Measurements from ENCODE around the gene ANAPC2. TPM values are rescaled to one million over a fixed set of nuclear protein-coding genes. Genes with fewer than 3 reads are reported as not detected.

Gene ANAPC2
- total RNA-seq, 1 donor from 2014 or later = 58.2 TPM

DNA sequence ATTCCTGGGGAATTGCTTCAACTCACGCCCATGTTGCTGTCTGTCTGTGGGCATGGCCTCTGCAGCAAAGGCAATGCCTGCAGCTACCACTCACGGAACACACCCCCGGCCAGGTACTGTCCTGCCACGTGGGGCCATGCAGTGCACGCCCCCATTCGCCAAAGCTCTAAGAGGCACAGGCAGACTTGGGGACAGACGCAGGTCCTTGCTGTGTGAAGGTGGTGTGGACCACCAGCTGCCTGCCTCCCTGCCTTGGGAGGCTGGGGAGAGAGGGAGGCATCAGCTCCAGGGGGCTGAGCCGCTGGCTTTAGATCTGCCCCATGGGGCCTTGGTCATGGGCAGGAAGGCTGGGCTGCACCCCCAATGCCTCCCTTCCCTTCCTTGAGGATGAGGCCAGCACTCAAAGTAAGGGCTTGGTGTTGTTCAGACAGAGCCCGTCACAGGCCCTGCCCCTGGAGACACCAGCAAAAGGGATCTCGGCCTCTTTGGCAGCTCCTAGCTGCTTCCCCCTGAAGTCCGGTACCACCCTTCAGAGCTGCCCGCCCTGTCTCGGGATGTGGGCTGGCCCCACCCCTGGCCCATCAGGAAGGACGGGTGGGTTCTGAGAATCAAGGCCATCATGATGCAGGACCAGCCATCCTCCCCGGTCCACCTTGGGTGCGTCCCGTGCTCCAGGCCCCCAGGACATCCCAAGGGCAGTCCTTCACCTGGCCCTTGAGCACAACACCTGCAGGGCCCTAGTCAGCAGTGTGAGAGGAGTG lies 47.1 kb downstream of the ANAPC2 start:
- Histone ChIP-seq H3K9me3 (no peaks in the 10 kb centered on the region), H3K27me3 (ENCODE audit: low read depth) (peaks cover 83% of the 10 kb centered on the region), H3K4me3 (no peak overlapping the region), H3K36me3 (no peaks in the 10 kb centered on the region), H3K4me1 (peaks cover 6% of the 10 kb centered on the region), H3K27ac (no peak overlapping the region)
- intact Hi-C loops (cut with DNase I) = no loop called here
- TF ChIP-seq, protein P1, sequence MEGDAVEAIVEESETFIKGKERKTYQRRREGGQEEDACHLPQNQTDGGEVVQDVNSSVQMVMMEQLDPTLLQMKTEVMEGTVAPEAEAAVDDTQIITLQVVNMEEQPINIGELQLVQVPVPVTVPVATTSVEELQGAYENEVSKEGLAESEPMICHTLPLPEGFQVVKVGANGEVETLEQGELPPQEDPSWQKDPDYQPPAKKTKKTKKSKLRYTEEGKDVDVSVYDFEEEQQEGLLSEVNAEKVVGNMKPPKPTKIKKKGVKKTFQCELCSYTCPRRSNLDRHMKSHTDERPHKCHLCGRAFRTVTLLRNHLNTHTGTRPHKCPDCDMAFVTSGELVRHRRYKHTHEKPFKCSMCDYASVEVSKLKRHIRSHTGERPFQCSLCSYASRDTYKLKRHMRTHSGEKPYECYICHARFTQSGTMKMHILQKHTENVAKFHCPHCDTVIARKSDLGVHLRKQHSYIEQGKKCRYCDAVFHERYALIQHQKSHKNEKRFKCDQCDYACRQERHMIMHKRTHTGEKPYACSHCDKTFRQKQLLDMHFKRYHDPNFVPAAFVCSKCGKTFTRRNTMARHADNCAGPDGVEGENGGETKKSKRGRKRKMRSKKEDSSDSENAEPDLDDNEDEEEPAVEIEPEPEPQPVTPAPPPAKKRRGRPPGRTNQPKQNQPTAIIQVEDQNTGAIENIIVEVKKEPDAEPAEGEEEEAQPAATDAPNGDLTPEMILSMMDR (IDR thresholded peaks at IDR 0.05) = no peak
- ATAC-seq (no peak), DNase-seq (no peak)

DNA sequence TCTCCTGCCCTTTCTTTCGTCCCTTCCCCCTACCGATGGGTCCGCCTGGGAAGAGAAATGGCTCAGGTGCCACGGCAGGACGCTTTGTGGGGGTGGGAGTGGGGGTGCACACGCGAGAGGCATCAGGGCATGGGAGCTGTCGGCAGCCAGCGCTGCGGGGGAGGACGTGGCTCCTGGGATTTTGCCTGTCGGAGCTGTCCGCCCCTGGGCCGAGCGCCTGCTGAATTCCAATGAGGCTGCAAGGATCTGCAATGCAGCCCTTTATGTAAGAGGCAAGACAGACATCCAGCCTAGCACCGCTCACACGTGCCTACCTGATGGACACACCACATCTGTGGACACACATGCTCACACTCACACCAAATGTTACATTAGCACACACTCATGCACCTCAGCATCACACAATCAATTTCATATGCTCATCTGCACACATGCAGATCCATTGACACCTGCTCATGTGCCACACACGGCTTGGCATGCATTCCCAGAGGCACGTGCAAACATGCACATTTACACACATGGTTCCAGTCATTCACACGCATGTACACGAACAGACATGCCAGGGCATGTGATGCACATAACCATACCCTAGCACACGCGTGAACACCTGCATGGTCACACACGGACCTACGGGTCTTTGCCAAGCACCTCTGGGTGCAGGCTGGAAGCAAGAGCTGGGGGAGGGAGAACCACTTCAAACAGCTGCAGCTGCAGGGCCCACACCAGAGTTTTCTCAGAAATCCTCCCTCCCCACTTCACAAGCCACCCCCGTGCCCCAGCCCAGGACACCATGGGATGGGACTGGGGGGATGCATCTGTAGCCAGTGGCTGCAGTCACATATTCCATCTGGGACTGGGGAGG lies 48.0 kb downstream of the ANAPC2 start:
- H3K9me3 ChIP-seq = no peaks in the 10 kb centered on the region
- no peak for DNase-seq
- TF ChIP-seq, protein P1 (IDR thresholded peaks at IDR 0.05) = no peak
- no peaks in the 10 kb centered on the region for H3K36me3 ChIP-seq
- peaks cover 84% of the 10 kb centered on the region for H3K27me3 ChIP-seq (ENCODE audit: low read depth)
- no peak overlapping the region for H3K4me3 ChIP-seq
- peaks cover 6% of the 10 kb centered on the region for H3K4me1 ChIP-seq
- no peak for ATAC-seq
- intact Hi-C loops (cut with DNase I) = no loop called here
- H3K27ac ChIP-seq = no peak overlapping the region

DNA sequence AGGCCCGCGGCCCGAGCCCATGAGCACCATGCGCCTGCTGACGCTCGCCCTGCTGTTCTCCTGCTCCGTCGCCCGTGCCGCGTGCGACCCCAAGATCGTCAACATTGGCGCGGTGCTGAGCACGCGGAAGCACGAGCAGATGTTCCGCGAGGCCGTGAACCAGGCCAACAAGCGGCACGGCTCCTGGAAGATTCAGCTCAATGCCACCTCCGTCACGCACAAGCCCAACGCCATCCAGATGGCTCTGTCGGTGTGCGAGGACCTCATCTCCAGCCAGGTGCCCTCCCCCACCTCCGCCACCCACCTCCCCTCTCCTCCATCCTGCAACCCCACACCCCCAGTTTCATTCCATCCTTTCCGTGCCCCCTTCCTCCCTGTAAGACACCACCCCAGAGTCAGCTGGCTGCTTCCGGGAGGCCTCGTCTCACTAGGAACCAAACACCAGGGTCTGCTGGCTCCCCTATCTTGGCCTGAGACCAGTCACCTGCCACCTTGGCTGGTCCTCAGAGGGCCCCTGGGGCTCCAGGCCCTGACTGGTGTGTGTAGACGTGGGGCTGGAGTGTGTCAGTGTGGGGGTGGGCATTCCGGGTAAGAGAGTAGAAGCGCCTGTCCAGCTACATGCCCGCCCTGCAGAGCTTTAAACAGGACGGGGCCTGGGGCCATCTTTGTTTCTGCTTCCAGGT lies 48.8 kb downstream of the ANAPC2 start:
- Histone ChIP-seq H3K9me3 (no peaks in the 10 kb centered on the region), H3K36me3 (no peaks in the 10 kb centered on the region), H3K4me3 (no peak overlapping the region), H3K27ac (no peak overlapping the region), H3K4me1 (peaks cover 6% of the 10 kb centered on the region), H3K27me3 (ENCODE audit: low read depth) (peaks cover 89% of the 10 kb centered on the region)
- ATAC-seq (no peak), DNase-seq (no peak)
- TF ChIP-seq, protein P1 (IDR thresholded peaks at IDR 0.05) = no peak
- intact Hi-C loops (cut with DNase I) = no loop called here

DNA sequence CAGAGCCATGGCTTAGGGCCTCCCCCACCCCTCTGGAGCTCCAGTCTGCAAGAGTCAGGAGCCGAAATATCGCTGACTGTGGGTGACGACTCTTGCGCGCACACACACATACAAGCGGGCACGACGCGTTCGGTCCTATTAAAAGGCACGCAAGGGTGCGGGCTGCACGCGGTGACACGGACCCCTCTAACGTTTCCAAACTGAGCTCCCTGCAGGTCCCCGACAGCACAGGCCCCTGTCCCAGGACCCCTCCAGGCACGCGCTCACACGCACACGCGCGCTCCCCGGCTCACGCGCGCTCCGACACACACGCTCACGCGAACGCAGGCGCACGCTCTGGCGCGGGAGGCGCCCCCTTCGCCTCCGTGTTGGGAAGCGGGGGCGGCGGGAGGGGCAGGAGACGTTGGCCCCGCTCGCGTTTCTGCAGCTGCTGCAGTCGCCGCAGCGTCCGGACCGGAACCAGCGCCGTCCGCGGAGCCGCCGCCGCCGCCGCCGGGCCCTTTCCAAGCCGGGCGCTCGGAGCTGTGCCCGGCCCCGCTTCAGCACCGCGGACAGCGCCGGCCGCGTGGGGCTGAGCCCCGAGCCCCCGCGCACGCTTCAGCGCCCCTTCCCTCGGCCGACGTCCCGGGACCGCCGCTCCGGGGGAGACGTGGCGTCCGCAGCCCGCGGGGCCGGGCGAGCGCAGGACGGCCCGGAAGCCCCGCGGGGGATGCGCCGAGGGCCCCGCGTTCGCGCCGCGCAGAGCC lies 49.5 kb downstream of the ANAPC2 start, which contains the start of gene GRIN1:
Gene GRIN1 (plus strand): TSS at position 433 of the 746 bp plus-strand sequence. CDS start 333 bp downstream, outside the sequence.
- no peak within 1 kb of the TSS for H3K27ac ChIP-seq
- TF ChIP-seq, protein P1 (IDR thresholded peaks at IDR 0.05) = no peak
- H3K4me3 ChIP-seq = no peak within 1 kb of the TSS
- peak; percentile 61 to 76 for ATAC-seq
- H3K27me3 ChIP-seq (ENCODE audit: low read depth) = peaks cover 91% of the 10 kb centered on the region
- intact Hi-C loops (cut with DNase I) = no loop called here
- DNase-seq = no peak
- H3K9me3 ChIP-seq = no peaks in the 10 kb centered on the region
- H3K4me1 ChIP-seq = peaks cover 6% of the 10 kb centered on the region
- no peaks in the 10 kb centered on the region for H3K36me3 ChIP-seq
